ENCODE data around the gene CC2D2A.
"Not testable (repeated sequence)": the region's sequence is repeated elsewhere in the genome, so short reads cannot be mapped to it uniquely, and the experiment has no call there.

DNA sequence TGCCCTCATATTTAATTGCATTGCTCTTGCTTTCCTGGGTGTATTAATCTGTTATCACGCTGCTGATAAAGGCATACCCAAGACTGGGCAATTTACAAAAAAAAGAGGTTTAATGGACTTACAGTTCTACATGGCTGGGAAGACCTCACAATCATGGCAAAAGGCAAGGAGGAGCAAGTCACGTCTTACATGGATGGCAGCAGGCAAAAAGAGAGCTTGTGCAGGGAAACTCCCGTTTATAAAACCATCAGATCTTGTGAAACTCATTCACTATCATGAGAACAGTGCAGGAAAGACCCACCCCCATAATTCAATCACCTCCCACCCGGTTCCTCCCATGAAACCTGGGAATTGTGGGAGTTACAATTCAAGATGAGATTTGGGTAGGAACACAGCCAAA lies 48.0 kb downstream of the CC2D2A start:
- TF ChIP-seq POLR2AphosphoS5 (IDR thresholded peaks at IDR 0.05); POLR2A (IDR thresholded peaks at IDR 0.05); EP300 (IDR thresholded peaks at IDR 0.05; ENCODE audit: low read depth): not testable (repeated sequence)
- TF ChIP-seq, protein P1, sequence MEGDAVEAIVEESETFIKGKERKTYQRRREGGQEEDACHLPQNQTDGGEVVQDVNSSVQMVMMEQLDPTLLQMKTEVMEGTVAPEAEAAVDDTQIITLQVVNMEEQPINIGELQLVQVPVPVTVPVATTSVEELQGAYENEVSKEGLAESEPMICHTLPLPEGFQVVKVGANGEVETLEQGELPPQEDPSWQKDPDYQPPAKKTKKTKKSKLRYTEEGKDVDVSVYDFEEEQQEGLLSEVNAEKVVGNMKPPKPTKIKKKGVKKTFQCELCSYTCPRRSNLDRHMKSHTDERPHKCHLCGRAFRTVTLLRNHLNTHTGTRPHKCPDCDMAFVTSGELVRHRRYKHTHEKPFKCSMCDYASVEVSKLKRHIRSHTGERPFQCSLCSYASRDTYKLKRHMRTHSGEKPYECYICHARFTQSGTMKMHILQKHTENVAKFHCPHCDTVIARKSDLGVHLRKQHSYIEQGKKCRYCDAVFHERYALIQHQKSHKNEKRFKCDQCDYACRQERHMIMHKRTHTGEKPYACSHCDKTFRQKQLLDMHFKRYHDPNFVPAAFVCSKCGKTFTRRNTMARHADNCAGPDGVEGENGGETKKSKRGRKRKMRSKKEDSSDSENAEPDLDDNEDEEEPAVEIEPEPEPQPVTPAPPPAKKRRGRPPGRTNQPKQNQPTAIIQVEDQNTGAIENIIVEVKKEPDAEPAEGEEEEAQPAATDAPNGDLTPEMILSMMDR (IDR thresholded peaks at IDR 0.05) = not testable (repeated sequence)

Measured in transverse colon (tissue), 4 donors.